ENCODE results near the gene METTL22.

Gene METTL22

DNA sequence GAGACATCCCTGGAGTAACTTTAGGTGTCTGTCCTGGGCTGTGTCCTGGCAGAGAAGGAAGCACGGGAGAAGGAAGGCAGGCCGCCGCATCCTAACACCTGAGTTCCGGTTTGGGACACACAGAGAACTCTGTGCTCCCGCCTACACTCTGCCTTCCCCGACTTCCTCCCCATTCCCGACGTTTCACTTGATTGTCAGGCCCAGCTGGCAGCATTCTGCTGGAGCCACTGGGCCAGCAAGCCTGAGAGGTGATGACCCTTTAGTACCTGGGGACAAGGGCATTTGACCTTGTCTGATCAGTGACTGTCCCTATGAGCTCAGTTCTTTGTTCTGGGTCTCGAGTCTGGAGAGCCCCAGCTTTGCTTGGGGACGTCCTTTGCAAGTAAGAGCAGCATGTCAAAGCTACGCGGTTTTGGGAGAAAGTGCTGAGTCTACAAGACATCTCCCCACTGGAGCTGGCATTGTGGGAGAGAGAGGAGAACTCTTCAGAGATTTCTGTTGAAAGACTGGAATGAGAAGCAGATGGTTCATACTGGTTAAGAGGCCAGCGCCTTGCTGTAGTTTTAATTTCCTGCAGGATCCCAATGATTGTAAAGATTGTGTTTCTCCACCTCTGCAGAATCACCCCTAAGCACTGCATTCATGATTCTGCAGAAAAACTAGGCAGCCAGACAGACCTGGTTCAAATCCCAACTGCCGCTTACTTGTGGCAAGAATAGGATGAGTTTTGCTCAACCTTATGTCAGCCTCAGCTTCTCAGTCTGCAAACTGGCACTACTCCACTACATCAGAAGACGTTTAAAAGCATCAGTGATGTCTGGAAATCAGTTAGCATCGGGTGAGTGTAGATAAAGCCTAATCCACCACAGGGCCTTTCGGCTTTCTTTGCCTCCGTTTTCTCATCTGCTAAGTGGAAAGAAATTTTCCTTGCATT lies 73.6 kb downstream of the METTL22 start:
- no peak for DNase-seq (ENCODE audit: low read depth)

DNA sequence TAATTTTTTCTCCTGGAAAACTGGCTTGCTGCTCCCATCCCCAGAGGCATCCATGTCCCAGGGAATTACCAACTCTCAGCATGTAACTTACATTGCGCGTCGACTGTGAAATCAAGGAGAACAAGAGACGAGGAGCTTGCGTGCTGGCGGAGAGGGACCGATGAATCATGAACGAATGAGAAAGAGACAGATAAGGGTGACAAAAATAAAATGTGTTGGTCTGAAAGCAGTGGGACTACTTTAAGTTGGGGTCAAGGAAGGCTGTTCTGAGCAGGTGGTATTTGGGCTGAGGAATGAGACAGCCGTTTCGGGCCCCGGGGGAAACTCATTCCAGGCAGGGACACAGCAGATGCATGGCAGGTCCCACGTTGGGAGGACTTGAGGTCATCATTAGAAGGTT lies 75.4 kb downstream of the METTL22 start:
- no peak for DNase-seq (ENCODE audit: low read depth)

DNA sequence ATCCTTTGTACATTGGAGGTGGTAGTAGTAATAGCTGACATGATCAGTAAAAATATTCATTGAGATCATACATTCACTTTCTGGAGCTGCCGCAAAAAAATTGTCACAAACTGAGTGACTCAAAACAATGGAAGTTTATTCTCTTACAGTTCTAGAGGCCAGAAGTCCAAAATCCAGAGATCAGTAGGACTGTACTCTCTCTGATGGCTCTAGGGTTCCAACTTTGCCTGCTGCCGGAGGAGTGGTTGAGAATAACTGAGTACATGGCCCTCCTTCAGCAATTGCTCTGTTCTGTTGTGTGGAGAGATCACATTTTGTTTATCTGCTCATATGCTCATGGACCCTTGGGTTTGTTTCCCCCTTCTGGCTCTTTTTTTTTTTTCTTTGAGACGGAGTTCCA lies 76.5 kb downstream of the METTL22 start:
- no peak for DNase-seq (ENCODE audit: low read depth)
